H1 (cell line): ENCODE data around the gene RAB40C. TPM values are rescaled to one million over a fixed set of nuclear protein-coding genes. Genes with fewer than 3 reads are reported as not detected.

Source experiments
- CTCF ChIA-PET: fragments of 300-600 bp; sonication (Branson Sonifier 250); formaldehyde crosslinking; loops from one replicate; lab custom pipeline; 2021; ENCODE audit not compliant: partially characterized antibody; lab: Charles Lee
- POLR2A ChIA-PET: fragments of 300-600 bp; sonication (Branson Sonifier 250); formaldehyde crosslinking; loops from one replicate; lab custom pipeline; 2021; ENCODE audit warnings: inconsistent platforms; ENCODE audit not compliant: partially characterized antibody; lab: Charles Lee
- DNase-seq, 2 experiments: peaks; one replicate each; pipeline versions ENCODE4 v3.0.0 to v3.0.0-alpha.2; 2010 to 2022; ENCODE audit warnings: low spot score in 2 of 2, low read depth in 1 of 2, mixed read lengths in 1 of 2
- FAIRE-seq: peaks from 2 replicates; lab custom pipeline; 2011; peaks lifted over from hg19 to GRCh38; lab: Jason Lieb, UNC
- H2AFZ ChIP-seq: 2 replicates; pipeline ENCODE4 v1.8.1; 2012; ENCODE audit warnings: low read length, inconsistent platforms
- H2AK5ac ChIP-seq: 2 replicates; pipeline ENCODE4 v1.6.1; 2013; ENCODE audit warnings: low read depth, low read length
- H2BK120ac ChIP-seq: replicated peaks from 2 replicates; pipeline ENCODE3; 2013; ENCODE audit warnings: low read depth, low read length, inconsistent platforms
- H2BK12ac ChIP-seq: 2 replicates; pipeline ENCODE4 v1.6.1; 2013; ENCODE audit warnings: low read depth, low read length
- H2BK15ac ChIP-seq: 2 replicates; pipeline ENCODE4 v1.6.1; 2013; ENCODE audit warnings: low read length
- H2BK20ac ChIP-seq: 2 replicates; pipeline ENCODE4 v1.6.1; 2013; ENCODE audit warnings: low read length
- H2BK5ac ChIP-seq: 2 replicates; pipeline ENCODE4 v1.6.1; 2013; ENCODE audit warnings: low read depth, low read length
- H3K14ac ChIP-seq: 2 replicates; pipeline ENCODE4 v1.6.1; 2013; ENCODE audit warnings: inconsistent platforms; ENCODE audit not compliant: insufficient read length
- H3K18ac ChIP-seq: 2 replicates; pipeline ENCODE4 v1.6.1; 2013; ENCODE audit warnings: low read length; ENCODE audit errors: extremely low read depth
- H3K23ac ChIP-seq: 2 replicates; pipeline ENCODE4 v1.6.1; 2013; ENCODE audit warnings: inconsistent platforms; ENCODE audit not compliant: insufficient read length
- H3K23me2 ChIP-seq: 2 replicates; pipeline ENCODE4 v1.6.1; 2013; ENCODE audit warnings: low read depth, low read length
- H3K27ac ChIP-seq: 2 replicates; pipeline ENCODE4 v1.6.1; 2011; ENCODE audit warnings: low read depth, low read length, inconsistent platforms
- H3K27me3 ChIP-seq, 4 experiments: replicated peaks in 1 of 4; 1 replicate in 1 of 4; 2 replicates in 3 of 4; pipeline versions ENCODE4 v1.6.1 to v1.8.1; 2011 to 2013; ENCODE audit warnings: low read length in 3 of 4, mild to moderate bottlenecking in 3 of 4, inconsistent platforms in 2 of 4, mixed read lengths in 2 of 4, moderate library complexity in 1 of 4; ENCODE audit not compliant: control insufficient read depth in 3 of 4, insufficient read depth in 3 of 4; ENCODE audit errors: extremely low read depth in 1 of 4
- H3K36me3 ChIP-seq, 4 experiments: 2 replicates each; pipeline versions ENCODE4 v1.6.1 to v1.8.1; 2011 to 2013; ENCODE audit warnings: mild to moderate bottlenecking in 4 of 4, low read length in 3 of 4, moderate library complexity in 2 of 4, control low read depth in 1 of 4, inconsistent platforms in 1 of 4; ENCODE audit not compliant: insufficient read depth in 4 of 4, control insufficient read depth in 2 of 4
- H3K4ac ChIP-seq: replicated peaks from 2 replicates; pipeline ENCODE3; 2013; ENCODE audit warnings: low read length, low read depth, mixed read lengths, inconsistent platforms; ENCODE audit not compliant: insufficient read length
- H3K4me1 ChIP-seq, 4 experiments: replicated peaks in 1 of 4; 1 replicate in 1 of 4; 2 replicates in 3 of 4; pipeline versions ENCODE4 v1.6.1 to v1.8.1; 2011 to 2013; ENCODE audit warnings: low read length in 3 of 4, inconsistent platforms in 2 of 4, mixed read lengths in 1 of 4; ENCODE audit not compliant: insufficient read depth in 4 of 4, control insufficient read depth in 3 of 4
- H3K4me2 ChIP-seq, 2 experiments: 2 replicates each; pipeline versions ENCODE4 v1.6.1 to v1.8.1; 2011 to 2013; ENCODE audit warnings: low read depth in 2 of 2, low read length in 2 of 2, control low read depth in 1 of 2, inconsistent platforms in 1 of 2, mild to moderate bottlenecking in 1 of 2; ENCODE audit not compliant: insufficient read depth in 1 of 2
- H3K4me3 ChIP-seq, 4 experiments: fragments of 200-600, 300-600 bp in 1 of 4; sonication (generic), shearing (Covaris generic), sonication (Bioruptor Twin) in 1 of 4; 2 replicates each; pipeline versions ENCODE4 v1.5.1 to v1.8.1; 2011 to 2016; ENCODE audit warnings: low read length in 4 of 4, low read depth in 3 of 4, control low read depth in 2 of 4, inconsistent platforms in 2 of 4, mild to moderate bottlenecking in 2 of 4, mixed read lengths in 1 of 4, moderate library complexity in 1 of 4; ENCODE audit not compliant: insufficient read depth in 2 of 4; ENCODE audit errors: extremely low read depth in 1 of 4
- H3K56ac ChIP-seq: replicated peaks from 2 replicates; pipeline ENCODE3; 2013; ENCODE audit warnings: low read depth, mild to moderate bottlenecking, mixed read lengths, low read length, inconsistent platforms; ENCODE audit not compliant: insufficient read length
- H3K79me1 ChIP-seq: 2 replicates; pipeline ENCODE4 v1.6.1; 2013; ENCODE audit warnings: low read depth, low read length, control low read depth
- H3K79me2 ChIP-seq, 2 experiments: 2 replicates each; pipeline versions ENCODE4 v1.6.1 to v1.8.1; 2012 to 2013; ENCODE audit warnings: low read length in 2 of 2, mild to moderate bottlenecking in 2 of 2, inconsistent platforms in 1 of 2; ENCODE audit not compliant: insufficient read depth in 2 of 2, control insufficient read depth in 1 of 2
- H3K9ac ChIP-seq, 4 experiments: replicated peaks in 1 of 4; 1 replicate in 1 of 4; 2 replicates in 3 of 4; pipeline versions ENCODE4 v1.6.1 to v1.8.1; 2011 to 2013; ENCODE audit warnings: low read depth in 3 of 4, low read length in 3 of 4, control low read depth in 2 of 4, mild to moderate bottlenecking in 2 of 4, moderate library complexity in 2 of 4, inconsistent platforms in 1 of 4; ENCODE audit errors: extremely low read depth in 1 of 4
- H3K9me3 ChIP-seq, 2 experiments: 2 replicates each; pipeline versions ENCODE4 v1.6.1 to v1.8.1; 2012 to 2013; ENCODE audit warnings: mild to moderate bottlenecking in 2 of 2, moderate library complexity in 2 of 2, control low read depth in 1 of 2, inconsistent platforms in 1 of 2, low read depth in 1 of 2, low read length in 1 of 2, mixed read lengths in 1 of 2; ENCODE audit not compliant: insufficient read depth in 2 of 2
- H4K20me1 ChIP-seq, 2 experiments: replicated peaks in 1 of 2; 2 replicates each; pipeline versions ENCODE3 to v1.8.1; 2011 to 2013; ENCODE audit warnings: inconsistent platforms in 2 of 2, low read length in 2 of 2, mild to moderate bottlenecking in 1 of 2; ENCODE audit not compliant: insufficient read depth in 2 of 2, control insufficient read depth in 1 of 2
- H4K5ac ChIP-seq: 2 replicates; pipeline ENCODE4 v1.6.1; 2013; ENCODE audit warnings: low read length, low read depth, mixed read lengths, inconsistent platforms; ENCODE audit not compliant: insufficient read length
- H4K8ac ChIP-seq: 2 replicates; pipeline ENCODE4 v1.8.0; 2013; ENCODE audit warnings: mild to moderate bottlenecking, moderate library complexity, low read length, inconsistent platforms; ENCODE audit not compliant: insufficient read depth; ENCODE audit errors: extremely low read depth
- H4K91ac ChIP-seq: replicated peaks from 2 replicates; pipeline ENCODE3; 2013; ENCODE audit warnings: low read length, mixed read lengths, inconsistent platforms; ENCODE audit not compliant: insufficient read length
- ATF2 ChIP-seq: IDR thresholded peaks from 2 replicates; pipeline ENCODE4 v1.6.1; 2012; ENCODE audit warnings: low read length, inconsistent platforms
- ATF3 ChIP-seq: IDR thresholded peaks from 2 replicates; pipeline ENCODE4 v1.6.1; 2011; ENCODE audit warnings: low read depth, mild to moderate bottlenecking, low read length; ENCODE audit not compliant: insufficient read depth
- EZH2 ChIP-seq: fragments of 200-600 bp; sonication (generic); IDR thresholded peaks from 2 replicates; pipeline ENCODE4 v1.7.1; 2012; ENCODE audit warnings: low read depth, mild to moderate bottlenecking, moderate library complexity, low read length, inconsistent platforms; ENCODE audit not compliant: severe bottlenecking
- MAFK ChIP-seq: IDR thresholded peaks from 2 replicates; pipeline ENCODE4 v1.6.1; 2012; ENCODE audit warnings: low read depth, mild to moderate bottlenecking, improper control_type of control experiment, low read length
- NANOG ChIP-seq: IDR thresholded peaks from 2 replicates; pipeline ENCODE4 v1.6.1; 2011; ENCODE audit warnings: low read length, low read depth, mild to moderate bottlenecking, inconsistent platforms; ENCODE audit not compliant: insufficient read depth, poor library complexity, severe bottlenecking
- RXRA ChIP-seq: IDR thresholded peaks from 2 replicates; pipeline ENCODE4 v1.6.1; 2011; ENCODE audit warnings: low read depth, mild to moderate bottlenecking, low read length, moderate library complexity; ENCODE audit not compliant: insufficient read depth
- SIX5 ChIP-seq: IDR thresholded peaks from 2 replicates; pipeline ENCODE4 v1.6.1; 2011; ENCODE audit warnings: mild to moderate bottlenecking, low read depth, low read length
- SUZ12 ChIP-seq: fragments of 200-600 bp; sonication (generic); IDR thresholded peaks from 2 replicates; pipeline ENCODE4 v1.6.1; 2012; ENCODE audit warnings: mild to moderate bottlenecking, inconsistent platforms, low read length, moderate library complexity, mixed read lengths
- TCF12 ChIP-seq: IDR thresholded peaks from 2 replicates; pipeline ENCODE4 v1.6.1; 2011; ENCODE audit warnings: low read depth, mild to moderate bottlenecking, low read length
- WGBS, 2 experiments: shearing (Covaris generic) in 1 of 2; methylation state at CpG; one replicate each; pipeline versions ENCODE4 v1.1.6 to v1.1.7; 2013 to 2015; ENCODE audit warnings: low lambda C conversion rate in 2 of 2, mixed read lengths in 2 of 2, inconsistent platforms in 1 of 2, low coverage in 1 of 2, missing lambda C conversion rate in 1 of 2; ENCODE audit not compliant: insufficient replicate concordance in 2 of 2, insufficient coverage in 1 of 2, insufficient read length in 1 of 2; ENCODE audit errors: extremely low coverage in 1 of 2, missing lambda C conversion rate in 1 of 2; 5-methylcytosine and 5-hydroxymethylcytosine counted together
- polyA plus RNA-seq, 7 experiments: library from polyadenylated mRNA; depleted of rRNA in 3 of 7; stranded (reverse) in 5 of 7; unstranded in 2 of 7; fragments of >200 nt in 5 of 7; fragments of 200-250 nt in 2 of 7; gene quantifications; 1 replicate in 5 of 7; 2 replicates in 1 of 7; 4 replicates in 1 of 7; pipeline versions ENCODE4 v1.2.1 to v1.2.3, GENCODE V29; 2011 to 2013; ENCODE audit warnings: missing spikeins in 2 of 7, mixed read lengths in 2 of 7
- total RNA-seq: library from RNA; stranded (reverse); fragmentation: NEBNext Ultra II Directional; extraction: Animal tissue kit (Norgen Biotek cat#: 25700); gene quantifications from 2 replicates; pipeline ENCODE4 v1.2.1, GENCODE V29; 2021

RAB40C gene
- total and polyA plus RNA-seq, 2 of the 8 experiments (the other 6 are each of a cell fraction or from before 2014, with no cell fraction given): 13.9 to 15.6 TPM

- H3K14ac ChIP-seq: no peak overlapping the region
- no peak for DNase-seq
- no peaks in the 10 kb centered on the region for H3K9me3 ChIP-seq
- peaks cover 0 to 15% of the 10 kb centered on the region in 2 experiments for H4K20me1 ChIP-seq
- CTCF ChIA-PET: interaction anchor here (0.9 to 2.7 kb wide), 4 partner anchors 9 to 53 kb away, joined by 3 to 13 read pairs (median 4); no protein-coding TSS in a partner anchor
- H3K23me2 ChIP-seq: peaks cover 9% of the 10 kb centered on the region; the same call in 1 of the 2 replicates
- no peak for FAIRE-seq
- H2BK120ac ChIP-seq: no peak overlapping the region
- no peak overlapping the region for H3K9ac ChIP-seq
- no peak overlapping the region for H2AK5ac ChIP-seq
- no peak overlapping the region for H2BK20ac ChIP-seq
- no peaks in the 10 kb centered on the region for H3K27me3 ChIP-seq
- POLR2A ChIA-PET: interaction anchor here (1.4 to 3.0 kb wide), 3 partner anchors 15 to 50 kb away, joined by 3 to 9 read pairs (median 3); no protein-coding TSS in a partner anchor
- WGBS, 2 experiments: 90% methylated on average over 19 of the region's 27 CpGs; no CpG with 5 or more reads in 1 of the 2 experiments
- peaks cover 0 to 14% (median 0%) of the 10 kb centered on the region in 4 experiments; a peak in 3 of 8 replicates for H3K36me3 ChIP-seq
- no peak overlapping the region for H3K4me3 ChIP-seq
- peaks cover 0 to 8% (median 0%) of the 10 kb centered on the region in 4 experiments; a peak in 5 of 7 replicates for H3K4me1 ChIP-seq
- peaks cover 0 to 9% of the 10 kb centered on the region in 2 experiments; a peak in 1 of 4 replicates for H3K79me2 ChIP-seq
- H3K18ac ChIP-seq: no peak overlapping the region
- no peak overlapping the region for H3K56ac ChIP-seq
- H4K91ac ChIP-seq: no peak overlapping the region
- no peak overlapping the region for H3K23ac ChIP-seq
- no peak overlapping the region for H4K5ac ChIP-seq
- no peak overlapping the region for H2BK15ac ChIP-seq
- no peak overlapping the region for H2BK12ac ChIP-seq
- H3K4me2 ChIP-seq: no peak overlapping the region
- H2AFZ ChIP-seq: no peak overlapping the region
- H2BK5ac ChIP-seq: no peak overlapping the region
- no peaks in the 10 kb centered on the region; the same call in none of the 2 replicates for H3K79me1 ChIP-seq
- H4K8ac ChIP-seq: no peak overlapping the region; the same call in 1 of the 2 replicates
- H3K27ac ChIP-seq: no peak overlapping the region
- no peak overlapping the region for H3K4ac ChIP-seq
- TF ChIP-seq SIX5: no peak
- no peak for TF ChIP-seq ATF2
- TF ChIP-seq MAFK: no peak
- no peak for TF ChIP-seq TCF12
- TF ChIP-seq EZH2: no peak
- no peak for TF ChIP-seq NANOG
- no peak for TF ChIP-seq ATF3
- TF ChIP-seq RXRA: no peak
- TF ChIP-seq SUZ12: no peak
Observed at GRCh38 chr16:572865-573650, 16.8 kb upstream of the RAB40C start.
